Liver (tissue), 3 donors: ENCODE results near the gene KRTAP19-3.

ENCODE experiments used
- CTCF ChIP-seq: fragments of 150-350 bp; IDR thresholded peaks from 2 replicates; pipeline ENCODE4 v1.5.1; 2017; ENCODE audit warnings: improper control_type of control experiment, low read depth, low read length; ENCODE audit not compliant: missing input control
- FOXA1 ChIP-seq: IDR thresholded peaks from 2 replicates; pipeline ENCODE4 v1.6.1; 2016; ENCODE audit warnings: antibody characterized with exemption
- GABPA ChIP-seq, 2 donors: IDR thresholded peaks in 1 of 2; conservative IDR thresholded peaks in 1 of 2; 2 replicates each; pipeline ENCODE4 v1.6.1; 2016; ENCODE audit warnings: antibody characterized with exemption in 2 of 2, mild to moderate bottlenecking in 1 of 2, moderate library complexity in 1 of 2
- HNF4A ChIP-seq, 2 donors: conservative IDR thresholded peaks; 2 replicates each; pipeline ENCODE4 v1.6.1; 2016; ENCODE audit warnings: antibody characterized with exemption in 2 of 2, mild to moderate bottlenecking in 2 of 2
- HNF4G ChIP-seq: IDR thresholded peaks from 2 replicates; pipeline ENCODE4 v1.6.1; 2016; ENCODE audit warnings: antibody characterized with exemption
- JUND ChIP-seq, 2 donors: IDR thresholded peaks; 2 replicates each; pipeline ENCODE4 v1.6.1; 2016; ENCODE audit warnings: antibody characterized with exemption in 2 of 2
- RAD21 ChIP-seq, 2 donors: IDR thresholded peaks; 2 replicates each; pipeline ENCODE4 v1.6.1; 2016; ENCODE audit warnings: antibody characterized with exemption in 2 of 2, mild to moderate bottlenecking in 2 of 2
- REST ChIP-seq: IDR thresholded peaks from 2 replicates; pipeline ENCODE4 v1.6.1; 2016; ENCODE audit warnings: antibody characterized with exemption, mild to moderate bottlenecking
- RXRA ChIP-seq, 2 donors: IDR thresholded peaks; 2 replicates each; pipeline ENCODE4 v1.6.1; 2017 to 2018; ENCODE audit warnings: antibody characterized with exemption in 2 of 2, mild to moderate bottlenecking in 1 of 2
- SP1 ChIP-seq: IDR thresholded peaks from 2 replicates; pipeline ENCODE4 v1.6.1; 2018; ENCODE audit warnings: antibody characterized with exemption, mild to moderate bottlenecking
- TAF1 ChIP-seq: conservative IDR thresholded peaks from 2 replicates; pipeline ENCODE4 v1.6.1; 2016; ENCODE audit warnings: antibody characterized with exemption, mild to moderate bottlenecking
- ZBTB33 ChIP-seq: IDR thresholded peaks from 2 replicates; pipeline ENCODE4 v1.6.1; 2016; ENCODE audit warnings: antibody characterized with exemption
- TF ChIP-seq, protein P1 (sequence below): IDR thresholded peaks from 2 replicates; pipeline ENCODE4 v1.6.1; 2016; ENCODE audit warnings: antibody characterized with exemption
- TF ChIP-seq, protein P2 (sequence below): IDR thresholded peaks from 2 replicates; pipeline ENCODE4 v1.6.1; 2016; ENCODE audit warnings: antibody characterized with exemption
- donor health status: healthy.
- donor health status: healthy.

DNA sequence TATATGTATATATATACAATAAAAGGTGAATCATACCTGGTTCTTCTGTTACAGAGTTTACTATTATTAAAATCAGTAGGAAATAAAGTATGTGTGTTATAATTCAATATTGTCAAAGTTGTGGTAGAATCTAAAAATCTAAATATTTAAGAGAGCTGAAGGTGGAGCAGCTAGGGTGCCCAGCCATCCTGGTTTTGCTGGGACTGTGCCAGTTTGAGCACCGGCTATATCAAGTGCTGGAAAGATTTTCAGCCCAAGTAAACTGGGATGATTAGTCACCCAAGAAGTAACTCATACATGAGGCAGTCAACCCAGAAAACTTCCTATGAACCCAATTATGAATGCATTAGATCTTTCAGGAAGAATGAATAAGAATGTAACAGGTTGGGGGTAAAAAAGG lies 27.1 kb upstream of the KRTAP19-3 start:
- TF ChIP-seq JUND (IDR thresholded peaks at IDR 0.05) (no peak), CTCF (no peak), SP1 (no peak), RAD21 (IDR thresholded peaks at IDR 0.05) (no peak), RXRA (IDR thresholded peaks at IDR 0.05) (no peak), GABPA (IDR thresholded peaks at IDR 0.05 in 1 of 2, conservative IDR thresholded peaks at IDR 0.05 in 1 of 2) (no peak), HNF4G (no peak), ZBTB33 (no peak), TAF1 (no peak), REST (no peak), FOXA1 (no peak), HNF4A (conservative IDR thresholded peaks at IDR 0.05) (no peak)
- TF ChIP-seq, protein P1, sequence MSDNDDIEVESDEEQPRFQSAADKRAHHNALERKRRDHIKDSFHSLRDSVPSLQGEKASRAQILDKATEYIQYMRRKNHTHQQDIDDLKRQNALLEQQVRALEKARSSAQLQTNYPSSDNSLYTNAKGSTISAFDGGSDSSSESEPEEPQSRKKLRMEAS, result no peak
- TF ChIP-seq, protein P2, sequence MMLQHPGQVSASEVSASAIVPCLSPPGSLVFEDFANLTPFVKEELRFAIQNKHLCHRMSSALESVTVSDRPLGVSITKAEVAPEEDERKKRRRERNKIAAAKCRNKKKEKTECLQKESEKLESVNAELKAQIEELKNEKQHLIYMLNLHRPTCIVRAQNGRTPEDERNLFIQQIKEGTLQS, result no peak
